ENCODE results near the gene THOP1.
A peak's percentile ranks its signal among the peaks of the same experiment; 100 is the strongest.

The THOP1 gene

DNA sequence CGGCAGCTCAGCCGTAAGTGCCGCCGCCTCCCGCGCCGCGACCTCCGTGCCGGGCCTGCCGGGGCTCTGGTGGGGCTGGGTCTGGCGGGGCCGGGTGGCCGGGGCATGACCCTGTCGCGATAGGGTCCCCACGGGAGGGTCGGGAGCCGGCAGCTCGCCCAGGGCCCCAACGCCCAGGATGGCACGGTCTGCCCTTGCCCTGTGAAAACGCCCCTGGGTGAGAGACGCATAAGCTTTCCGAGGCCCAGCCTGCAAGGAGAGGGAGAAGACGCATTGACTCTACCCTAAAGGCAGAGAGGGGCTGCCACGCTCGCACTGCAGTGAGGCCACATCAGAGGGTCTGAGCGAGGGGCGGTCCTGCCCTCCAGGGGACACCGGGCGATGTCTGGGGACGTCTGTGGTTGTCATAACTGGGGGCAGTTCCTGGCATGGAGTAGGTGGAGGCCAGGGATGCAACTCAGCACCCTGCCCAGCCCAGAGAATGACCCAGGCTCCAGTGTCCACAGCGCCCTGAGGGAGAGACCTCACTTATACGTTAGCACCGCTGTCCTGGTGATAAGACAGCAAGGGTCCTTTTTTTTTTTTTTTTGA lies 34.9 kb downstream of the THOP1 start:
- DNase-seq = no peak

- DNase-seq = no peak
Observed at GRCh38 chr19:2822846-2823245, 37.5 kb downstream of the THOP1 start.

GRCh38 chr19:2823646-2824045 lies 38.3 kb downstream of the THOP1 start:
- no peak for DNase-seq

DNA sequence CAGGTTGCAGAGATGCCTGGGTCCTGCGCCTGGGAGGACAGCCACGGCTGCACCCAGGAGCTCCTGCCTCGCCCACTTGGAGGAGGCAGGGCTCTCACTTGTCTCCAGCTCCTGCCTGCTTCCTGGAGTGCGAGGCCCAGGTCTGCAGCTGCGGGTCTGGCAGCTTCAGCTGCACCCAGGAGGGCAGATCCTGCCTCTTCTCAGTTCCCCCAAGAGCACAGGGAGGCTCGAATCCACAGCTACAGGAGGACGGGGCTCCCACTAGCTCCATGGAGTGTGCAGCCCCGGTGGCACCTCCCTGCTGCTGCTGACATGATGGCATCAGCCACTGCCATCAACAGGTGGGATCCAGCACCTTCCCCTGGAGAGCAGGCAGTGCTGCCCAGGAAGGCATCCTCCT lies 38.8 kb downstream of the THOP1 start:
- DNase-seq = no peak

DNA sequence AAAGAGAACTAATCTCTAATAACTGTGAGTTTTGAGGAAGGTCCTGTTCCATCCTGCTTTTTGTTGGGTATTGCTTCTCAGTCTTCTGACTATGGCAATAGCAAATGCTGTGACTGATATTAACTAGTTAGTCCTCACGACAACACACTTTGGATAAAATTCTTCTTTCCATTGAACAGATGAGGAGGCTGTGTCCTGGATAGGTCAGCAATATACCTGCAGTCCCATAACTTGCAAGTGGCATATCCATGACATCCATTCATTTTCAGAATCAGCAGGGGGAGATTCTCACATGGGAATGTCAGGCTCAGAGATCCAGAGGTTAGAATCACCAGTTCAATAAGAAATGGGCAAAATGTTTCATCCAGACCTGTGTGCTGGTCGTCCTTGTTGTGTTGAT lies 41.7 kb downstream of the THOP1 start:
- no peak for DNase-seq

GRCh38 chr19:2827840-2828489 lies 42.7 kb downstream of the THOP1 start:
- no peak for DNase-seq

DNA sequence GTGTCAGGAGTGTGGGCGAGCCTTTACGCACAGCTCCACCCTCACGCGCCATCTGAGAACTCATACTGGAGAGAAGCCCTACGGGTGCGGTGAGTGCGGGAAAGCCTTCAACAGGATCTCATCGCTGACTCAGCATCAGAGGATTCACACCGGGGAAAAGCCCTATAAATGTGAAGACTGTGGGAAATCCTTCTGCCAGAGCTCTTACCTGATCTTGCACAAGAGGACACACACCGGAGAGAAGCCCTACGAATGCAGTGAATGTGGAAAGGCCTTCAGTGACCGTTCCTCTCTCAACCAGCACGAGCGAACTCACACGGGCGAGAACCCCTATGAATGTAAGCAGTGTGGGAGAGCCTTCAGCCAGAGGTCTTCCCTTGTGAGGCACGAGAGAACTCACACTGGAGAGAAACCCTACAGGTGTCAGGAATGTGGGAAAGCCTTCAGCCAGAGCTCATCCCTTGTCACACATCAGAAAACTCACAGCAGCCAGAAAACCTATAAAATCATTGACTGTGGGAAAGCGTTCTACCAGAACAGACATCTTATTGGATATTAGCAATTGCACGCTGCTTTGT lies 49.1 kb downstream of the THOP1 start:
- DNase-seq = no peak

DNA sequence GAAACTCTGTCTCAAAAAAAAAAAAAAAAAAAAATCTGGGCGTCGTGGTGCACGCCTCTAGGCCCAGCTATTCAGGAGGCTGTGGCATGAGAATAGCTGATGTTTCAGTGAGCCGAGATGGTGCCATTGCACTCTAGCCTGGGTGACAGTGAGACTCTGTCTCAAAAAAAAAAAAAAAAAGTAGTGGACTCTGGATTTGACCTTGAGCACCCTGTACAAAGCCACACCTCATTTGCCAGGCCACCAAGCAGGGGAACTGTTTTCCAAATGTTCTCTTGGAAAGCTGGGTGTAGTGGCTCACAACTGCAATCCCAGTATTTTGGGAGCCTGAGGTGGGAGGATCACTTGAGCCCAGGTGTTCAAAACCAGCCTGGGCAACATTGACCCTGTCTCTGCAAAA lies 52.1 kb downstream of the THOP1 start:
- no peak for DNase-seq

DNA sequence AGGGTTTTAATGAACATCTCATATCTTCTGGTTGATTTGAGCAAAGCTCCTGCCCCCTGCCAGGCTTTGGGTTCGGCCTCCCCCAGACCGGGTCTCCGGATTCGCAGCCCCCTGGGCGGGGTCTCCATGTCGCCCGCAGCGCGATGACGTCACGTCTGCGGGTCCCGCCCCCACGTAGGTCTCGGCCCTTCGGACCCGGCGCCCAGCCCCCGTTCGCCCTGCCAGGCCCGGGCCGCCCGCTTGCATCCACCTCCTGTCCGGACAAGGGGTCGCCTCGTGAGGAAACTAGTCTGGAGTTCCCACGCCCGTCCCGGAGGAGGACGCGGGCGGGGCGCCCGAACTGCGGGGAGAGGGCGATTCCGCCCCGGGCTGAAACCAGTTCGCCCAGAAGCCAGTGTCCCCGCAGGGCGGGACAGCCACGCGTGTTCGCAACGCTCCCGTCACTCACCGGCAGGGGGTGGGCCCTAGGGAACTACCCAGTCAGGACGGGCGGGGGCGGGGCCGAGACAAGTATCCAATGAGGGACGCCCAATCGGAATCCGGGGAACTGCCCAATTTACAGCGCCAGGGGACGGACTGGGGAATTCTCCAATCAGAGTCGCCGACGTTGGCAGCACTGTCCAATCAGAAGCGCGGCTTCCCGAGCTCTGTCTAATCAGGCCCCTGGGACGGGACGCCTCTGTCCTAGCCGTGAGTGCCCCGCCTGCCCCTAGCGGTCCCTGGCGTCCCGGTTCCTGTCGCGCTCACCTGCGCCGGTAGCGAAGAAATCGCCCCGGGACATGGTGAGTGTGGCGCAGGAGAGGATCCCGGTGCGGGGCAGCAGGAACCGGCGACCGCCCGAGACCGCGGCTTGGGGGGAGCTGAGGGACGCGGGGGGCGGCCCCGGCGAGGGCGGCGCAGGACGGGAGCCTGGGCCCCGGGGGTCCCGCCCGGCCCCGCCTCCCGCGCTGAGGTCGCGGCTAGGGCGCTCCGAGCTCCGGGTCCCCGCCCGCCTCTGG lies 55.8 kb downstream of the THOP1 start, which contains the start of gene ZNF555:
ZNF555 (plus strand) TSS at position 682 of the 998 bp plus-strand sequence; CDS start at position 780, 98 bp downstream.
- peak; percentile 99 for DNase-seq

GRCh38 chr19:2841855-2842574 lies 56.7 kb downstream of the THOP1 start:
- peak; percentile 17 for DNase-seq

DNA sequence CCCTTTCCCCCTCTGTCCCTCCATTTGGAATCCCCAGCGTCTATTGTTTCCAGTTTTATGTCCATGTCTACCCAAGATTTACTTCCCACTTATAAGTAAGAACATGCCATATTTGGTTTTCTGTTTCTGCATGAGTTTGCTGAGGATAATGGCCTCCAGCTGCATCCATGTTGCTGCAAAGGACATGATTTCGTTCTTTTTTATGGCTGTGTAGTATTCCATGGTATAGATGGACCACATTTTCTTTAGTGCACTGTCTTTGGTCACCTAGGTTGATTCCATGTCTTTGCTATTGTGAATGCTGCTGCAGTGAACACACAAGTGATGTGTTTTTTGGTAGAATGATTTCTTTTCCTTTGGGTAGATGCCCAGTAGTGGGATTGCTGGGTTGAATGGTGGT lies 59.8 kb downstream of the THOP1 start:
- no peak for DNase-seq

- no peak for DNase-seq
Observed at GRCh38 chr19:2846180-2846894, 61.0 kb downstream of the THOP1 start.

DNA sequence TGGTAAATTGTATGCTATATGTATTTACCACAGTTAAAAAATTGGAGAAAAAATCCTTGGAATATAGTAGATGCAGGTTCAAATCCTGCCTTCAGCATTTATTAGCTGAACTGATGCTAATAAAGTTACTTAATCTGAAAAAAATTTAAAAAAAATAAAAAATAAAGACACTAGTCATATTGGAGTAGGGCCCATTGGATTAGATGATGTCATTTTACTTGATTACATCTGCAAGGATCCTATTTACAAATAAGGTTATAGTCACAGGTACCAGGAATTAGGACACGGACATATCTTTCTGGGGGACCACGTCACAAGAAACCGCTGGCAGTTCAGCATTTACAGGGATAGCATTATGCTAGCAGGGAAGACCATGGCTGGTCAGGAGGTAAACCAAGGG lies 62.2 kb downstream of the THOP1 start:
- DNase-seq = no peak

GRCh38 chr19:2848616-2849015 lies 63.3 kb downstream of the THOP1 start:
- DNase-seq = no peak

GRCh38 chr19:2850256-2850925 lies 65.1 kb downstream of the THOP1 start:
- DNase-seq = no peak

- no peak for DNase-seq
Observed at GRCh38 chr19:2852598-2852997, 67.3 kb downstream of the THOP1 start.

DNA sequence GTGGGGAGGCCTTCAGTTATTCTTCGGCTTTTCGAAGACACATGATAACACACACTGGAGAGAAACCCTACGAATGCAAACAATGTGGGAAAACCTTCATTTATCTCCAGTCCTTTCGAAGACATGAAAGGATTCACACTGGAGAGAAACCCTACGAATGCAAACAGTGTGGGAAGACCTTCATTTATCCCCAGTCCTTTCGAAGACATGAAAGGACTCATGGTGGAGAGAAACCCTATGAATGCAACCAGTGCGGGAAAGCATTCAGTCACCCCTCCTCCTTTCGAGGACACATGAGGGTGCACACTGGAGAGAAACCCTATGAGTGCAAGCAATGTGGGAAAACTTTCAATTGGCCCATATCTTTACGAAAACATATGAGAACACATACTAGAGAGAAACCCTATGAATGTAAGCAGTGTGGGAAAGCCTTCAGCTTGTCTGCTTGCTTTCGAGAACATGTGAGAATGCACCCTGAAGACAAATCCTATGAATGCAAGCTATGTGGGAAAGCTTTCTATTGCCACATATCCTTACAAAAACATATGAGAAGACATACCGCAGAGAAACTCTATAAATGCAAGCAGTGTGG lies 67.8 kb downstream of the THOP1 start:
- DNase-seq = no peak

- no peak for DNase-seq
Observed at GRCh38 chr19:2854849-2855248, 69.5 kb downstream of the THOP1 start.

DNA sequence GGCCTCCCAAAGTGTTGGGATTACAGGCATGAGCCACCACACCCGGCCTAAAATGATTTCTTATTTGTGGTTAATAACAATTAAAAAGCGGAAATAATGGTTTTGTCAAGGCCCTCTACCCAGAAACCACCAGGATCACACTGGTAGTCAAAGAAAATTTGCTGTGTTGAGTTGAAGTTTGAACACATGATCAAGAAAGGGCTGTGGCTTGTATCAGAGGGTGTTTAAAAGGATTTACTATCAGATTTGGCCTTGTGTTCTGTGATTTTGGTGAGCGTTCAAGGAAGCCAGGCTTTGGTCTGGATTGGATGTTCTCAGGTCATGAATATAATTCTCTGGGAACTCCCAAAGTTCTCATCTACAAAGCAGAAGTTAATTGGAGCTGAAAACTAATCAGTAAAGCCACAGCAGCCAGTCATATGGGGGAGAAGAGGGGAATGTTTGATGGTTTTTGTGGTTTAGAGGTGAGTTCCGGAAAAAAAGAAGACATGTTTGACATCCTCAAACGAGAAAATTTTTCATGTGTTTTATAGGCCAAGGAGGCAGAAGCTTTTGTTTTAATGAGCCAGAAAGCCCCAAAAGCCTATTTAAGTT lies 71.3 kb downstream of the THOP1 start:
- DNase-seq = no peak

DNA sequence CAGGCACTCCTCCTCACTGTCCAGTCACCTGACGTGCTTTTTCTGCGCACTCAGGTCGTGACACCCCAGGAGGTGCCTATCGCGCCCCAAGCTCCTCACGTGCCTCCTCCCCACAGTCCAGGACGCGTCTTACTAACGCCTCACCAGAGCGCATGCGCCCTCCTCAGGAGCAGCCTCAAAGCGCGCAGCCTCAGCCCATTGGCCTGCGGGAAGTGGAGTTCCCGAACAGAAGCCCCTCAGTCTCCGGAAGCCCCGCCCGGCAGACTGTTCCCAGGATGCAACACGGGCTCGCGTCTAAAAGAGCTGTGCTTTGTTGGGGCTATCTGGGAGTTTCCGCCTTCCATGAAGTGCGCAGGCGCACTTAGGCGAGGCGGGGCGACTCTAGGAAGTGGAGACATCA lies 73.6 kb downstream of the THOP1 start:
- no peak for DNase-seq

DNA sequence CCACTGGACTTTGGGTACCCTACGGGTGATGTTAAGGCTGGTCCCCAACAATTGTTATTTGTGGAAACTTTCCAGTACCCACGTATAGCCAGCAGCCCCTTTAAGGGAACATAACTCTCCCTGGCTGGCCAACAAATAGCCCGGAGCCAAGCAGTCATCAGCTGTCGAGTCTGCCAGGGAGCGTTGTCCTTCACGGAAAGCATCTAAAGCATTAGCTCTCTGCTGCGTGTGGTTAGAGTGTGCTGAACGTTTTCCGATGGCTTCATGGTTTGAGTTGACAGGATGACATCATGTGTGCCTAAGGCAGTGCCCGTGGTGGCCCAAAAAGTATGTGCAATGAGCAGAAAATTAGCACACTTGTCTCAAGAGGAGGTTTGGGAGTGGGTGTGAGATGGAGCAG lies 78.5 kb downstream of the THOP1 start:
- no peak for DNase-seq

Data from activated CD4-positive, alpha-beta T cell treated with anti-CD3 and anti-CD28 coated beads for 48 hours (primary cell).